ENCODE data around the gene TNNT3.

- TF ChIP-seq CTCF (IDR thresholded peaks at IDR 0.05; ENCODE audit: insufficient read depth, low read length, poor library complexity, severe bottlenecking) (no peak), EZH2phosphoT487 (conservative IDR thresholded peaks at IDR 0.05; ENCODE audit: low read length) (no peak)
These were observed 49.5 kb downstream of the TNNT3 start for GRCh38 chr11:1969035-1969434.

Data from SU-DHL-6 (cell line).